AG09309 (cell line): Measurements from ENCODE around the gene NUDT3.

Experiments
- DNase-seq: peaks from one replicate; pipeline ENCODE4 v3.0.0-alpha.2; 2010; ENCODE audit warnings: low read depth
- H3K4me3 ChIP-seq: 2 replicates; pipeline ENCODE4 v1.5.1; 2011; ENCODE audit warnings: mild to moderate bottlenecking, low read depth, low read length, moderate library complexity; ENCODE audit not compliant: control insufficient read depth
- TF ChIP-seq, protein P1 (sequence below): IDR thresholded peaks from 2 replicates; pipeline ENCODE4 v1.5.1; 2011; ENCODE audit warnings: mild to moderate bottlenecking, low read depth, low read length, inconsistent platforms; ENCODE audit not compliant: insufficient read depth, control insufficient read depth; ENCODE audit errors: missing control alignments

NUDT3 gene

DNA sequence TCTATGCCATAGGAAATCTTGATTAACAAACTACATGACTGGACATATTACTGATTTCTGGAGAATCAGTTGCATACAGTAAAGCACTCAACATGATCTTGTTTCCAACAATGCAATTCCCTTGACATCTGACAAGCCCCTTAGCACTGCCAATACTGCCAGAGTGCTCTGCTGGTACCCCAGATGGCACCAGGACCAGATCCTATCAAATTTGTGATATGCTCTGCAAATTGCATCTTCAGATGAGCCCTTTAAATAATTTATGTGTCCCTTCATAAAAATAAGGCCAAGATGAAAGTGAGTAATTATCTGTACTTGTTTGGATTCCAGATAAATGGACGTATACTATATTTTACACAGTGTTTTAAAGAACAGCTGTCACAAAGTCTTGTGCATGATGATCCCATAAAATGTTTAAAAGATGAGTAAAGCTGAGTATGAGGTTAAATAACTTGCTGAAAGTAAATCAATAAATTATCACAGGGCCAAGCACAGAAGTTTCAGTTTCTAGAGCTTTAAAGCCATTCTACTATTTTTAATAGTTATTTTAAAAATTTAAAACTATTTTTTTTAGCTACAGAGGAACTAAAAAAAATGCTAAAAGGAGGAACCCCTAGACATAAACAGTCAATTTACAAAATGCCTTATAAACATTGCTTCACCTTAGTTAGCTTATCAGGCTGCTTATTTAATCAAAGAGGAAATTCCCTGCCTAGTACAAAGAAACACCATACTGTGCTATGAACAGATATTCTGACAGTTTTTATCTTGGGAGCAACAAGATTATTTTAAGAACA lies 42.1 kb downstream of the NUDT3 start:
- no peak for DNase-seq
- TF ChIP-seq, protein P1, sequence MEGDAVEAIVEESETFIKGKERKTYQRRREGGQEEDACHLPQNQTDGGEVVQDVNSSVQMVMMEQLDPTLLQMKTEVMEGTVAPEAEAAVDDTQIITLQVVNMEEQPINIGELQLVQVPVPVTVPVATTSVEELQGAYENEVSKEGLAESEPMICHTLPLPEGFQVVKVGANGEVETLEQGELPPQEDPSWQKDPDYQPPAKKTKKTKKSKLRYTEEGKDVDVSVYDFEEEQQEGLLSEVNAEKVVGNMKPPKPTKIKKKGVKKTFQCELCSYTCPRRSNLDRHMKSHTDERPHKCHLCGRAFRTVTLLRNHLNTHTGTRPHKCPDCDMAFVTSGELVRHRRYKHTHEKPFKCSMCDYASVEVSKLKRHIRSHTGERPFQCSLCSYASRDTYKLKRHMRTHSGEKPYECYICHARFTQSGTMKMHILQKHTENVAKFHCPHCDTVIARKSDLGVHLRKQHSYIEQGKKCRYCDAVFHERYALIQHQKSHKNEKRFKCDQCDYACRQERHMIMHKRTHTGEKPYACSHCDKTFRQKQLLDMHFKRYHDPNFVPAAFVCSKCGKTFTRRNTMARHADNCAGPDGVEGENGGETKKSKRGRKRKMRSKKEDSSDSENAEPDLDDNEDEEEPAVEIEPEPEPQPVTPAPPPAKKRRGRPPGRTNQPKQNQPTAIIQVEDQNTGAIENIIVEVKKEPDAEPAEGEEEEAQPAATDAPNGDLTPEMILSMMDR: no peak
- H3K4me3 ChIP-seq: no peak overlapping the region

DNA sequence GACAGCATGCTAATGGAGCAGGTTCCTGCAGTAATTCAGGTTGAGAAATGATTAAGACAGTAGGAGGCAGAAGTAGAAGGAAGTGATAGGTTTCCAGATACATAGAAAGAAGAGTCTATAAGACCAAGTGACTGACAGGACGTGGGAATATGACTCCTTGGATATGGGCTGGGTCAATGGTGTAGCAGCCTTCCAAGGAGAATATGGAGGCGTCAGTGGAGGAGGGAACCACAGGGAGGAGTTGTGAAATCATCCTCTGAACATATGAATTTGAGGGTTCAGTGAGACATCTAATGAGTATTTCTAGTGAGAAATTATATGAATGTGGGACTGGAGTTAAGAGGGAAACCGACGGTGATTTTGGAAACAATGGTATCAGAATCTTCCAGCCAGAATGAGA lies 43.3 kb downstream of the NUDT3 start:
- no peak overlapping the region for H3K4me3 ChIP-seq
- TF ChIP-seq, protein P1: no peak
- no peak for DNase-seq

GRCh38 chr6:34347303-34347702 lies 45.2 kb downstream of the NUDT3 start:
- TF ChIP-seq, protein P1: no peak
- no peak for DNase-seq
- H3K4me3 ChIP-seq: no peak overlapping the region

DNA sequence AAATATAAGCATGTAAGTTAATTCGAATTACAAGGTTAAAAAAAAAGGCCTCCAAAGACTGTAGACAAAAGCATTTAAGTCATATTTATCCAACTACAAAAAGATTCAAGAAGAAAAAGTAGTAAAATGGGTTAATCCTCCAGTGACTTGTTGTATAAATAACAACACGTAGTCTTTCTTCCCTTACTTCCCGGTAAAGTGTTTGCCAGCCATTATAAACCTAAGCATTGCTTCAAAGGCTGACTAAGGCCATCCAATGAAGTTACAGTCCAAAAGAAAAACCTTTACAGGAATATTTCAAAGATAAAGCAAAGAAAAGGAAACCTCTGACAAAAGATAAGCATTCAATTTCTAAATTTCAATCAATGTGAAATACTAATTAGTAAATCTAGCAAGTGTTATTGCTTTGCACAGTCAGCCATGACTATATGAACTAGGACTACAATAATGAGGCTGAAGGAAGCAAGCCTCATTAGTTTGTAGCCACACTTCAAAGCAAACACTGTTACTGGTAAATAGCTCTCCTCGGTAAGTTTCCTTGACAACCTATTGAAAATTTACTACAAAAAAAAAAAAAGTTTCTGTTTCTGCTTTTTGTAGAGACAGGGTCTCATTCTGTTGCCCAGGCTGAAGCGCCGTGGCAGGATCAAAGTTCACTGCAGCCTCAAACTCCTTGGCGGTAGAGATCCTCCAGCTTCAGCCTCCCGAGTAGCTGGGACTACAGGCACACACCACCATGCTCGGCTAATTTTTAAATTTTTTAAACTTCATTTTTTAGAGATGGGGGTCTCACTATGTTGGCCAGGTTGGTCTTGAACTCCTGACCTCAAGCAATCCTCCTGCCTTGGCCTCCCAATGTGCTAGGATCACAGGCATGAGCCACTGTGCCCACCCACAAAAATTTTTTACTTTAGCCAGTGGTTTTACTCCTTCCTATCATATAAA lies 46.0 kb downstream of the NUDT3 start:
- H3K4me3 ChIP-seq: no peak overlapping the region
- TF ChIP-seq, protein P1: no peak
- DNase-seq: no peak

DNA sequence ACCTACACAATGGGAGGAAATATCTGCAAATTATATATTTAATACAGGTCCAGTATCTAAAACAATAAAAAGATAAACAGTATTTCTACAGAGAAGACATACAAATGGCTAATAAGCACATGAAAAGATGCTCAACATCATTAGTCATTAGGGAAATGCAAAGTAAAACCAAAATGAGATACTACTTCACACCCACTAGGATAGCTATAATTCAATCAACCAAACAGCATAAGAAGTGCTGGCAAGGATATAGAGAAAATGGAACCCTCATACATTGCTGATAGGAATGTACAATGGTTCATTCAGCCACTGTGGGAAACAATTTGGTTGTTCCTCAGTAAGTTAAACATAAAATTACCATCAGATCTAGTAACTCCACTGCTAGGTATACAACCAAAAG lies 48.7 kb downstream of the NUDT3 start:
- TF ChIP-seq, protein P1: no peak
- no peak overlapping the region for H3K4me3 ChIP-seq
- no peak for DNase-seq

DNA sequence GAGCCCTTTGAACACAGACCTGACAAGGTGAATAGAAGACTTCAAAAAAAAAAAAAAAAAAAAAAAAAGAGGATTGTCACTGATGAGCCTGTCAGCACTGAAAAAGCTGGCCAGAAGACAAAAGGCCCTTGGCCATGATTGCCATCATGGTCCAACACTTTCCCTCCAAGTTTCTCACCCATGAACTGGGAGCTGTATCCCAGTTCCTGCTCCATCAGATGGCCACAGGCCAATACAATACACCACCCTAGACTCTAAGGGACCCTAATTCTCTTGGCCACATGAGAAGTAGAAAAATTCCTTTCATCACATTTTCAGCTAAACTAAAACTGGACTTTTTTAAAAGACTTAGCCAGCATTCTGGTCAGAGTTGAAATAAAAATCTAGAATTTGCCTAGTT lies 50.2 kb downstream of the NUDT3 start:
- H3K4me3 ChIP-seq: no peak overlapping the region
- no peak for DNase-seq
- TF ChIP-seq, protein P1: no peak
